Adrenal gland (tissue), 5 donors: ENCODE results near the gene MAP2K4.

Experiments
- CTCF ChIP-seq, 6 experiments: fragments of 450-650 bp in 4 of 6; fragments of 200-600 bp in 2 of 6; sonication (generic) in 1 of 6; IDR thresholded peaks; 1 replicate in 5 of 6; 2 replicates in 1 of 6; pipeline versions ENCODE4 v1.5.1 to v1.8.0; 2016 to 2021; ENCODE audit warnings: antibody characterized with exemption in 6 of 6, mild to moderate bottlenecking in 2 of 6, moderate library complexity in 1 of 6
- POLR2A ChIP-seq, 2 donors: fragments of 450-650 bp; IDR thresholded peaks; one replicate each; pipeline ENCODE4 v1.6.1; 2017; ENCODE audit warnings: antibody characterized with exemption in 2 of 2, mild to moderate bottlenecking in 2 of 2, moderate library complexity in 1 of 2
- donor health status: DM: no; HTN: no; CAD: no.

GRCh38 chr17:12024327-12024726 is 3.6 kb downstream of the MAP2K4 start:
- no peak for TF ChIP-seq CTCF (IDR thresholded peaks at IDR 0.05)
- TF ChIP-seq POLR2A (IDR thresholded peaks at IDR 0.05): no peak
